ENCODE data around the gene TLE3.
"Not testable (repeated sequence)": the region's sequence is repeated elsewhere in the genome, so short reads cannot be mapped to it uniquely, and the experiment has no call there.

TLE3 gene

DNA sequence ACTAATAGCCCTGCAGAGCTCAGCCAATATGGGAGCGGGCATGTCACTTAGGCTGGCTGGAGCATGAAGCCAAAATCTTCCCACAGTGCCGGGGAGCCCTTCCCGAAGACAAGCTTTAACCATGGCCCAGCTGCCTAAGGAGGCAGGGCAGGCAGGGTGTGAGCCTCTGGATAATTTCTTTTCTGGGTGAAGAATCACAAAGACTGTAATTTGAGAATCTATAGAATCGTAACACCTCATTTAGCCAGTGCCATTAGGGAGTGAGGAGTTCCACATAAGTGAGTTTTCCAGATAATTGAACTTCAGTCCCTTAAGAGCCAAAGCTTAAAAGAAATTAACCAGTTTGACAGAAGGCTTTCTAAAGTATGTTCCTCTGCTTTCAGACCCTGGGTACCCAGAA lies 40.2 kb upstream of the TLE3 start:
- Histone ChIP-seq H3K9ac (ENCODE audit: low read depth, low read length) (no peak overlapping the region), H3K27me3 (ENCODE audit: control insufficient read depth, insufficient read depth, low read length) (no peaks in the 10 kb centered on the region), H3K36me3 (ENCODE audit: control insufficient read depth, insufficient read depth, low read length) (no peaks in the 10 kb centered on the region), H3K9me3 (ENCODE audit: control insufficient read depth, insufficient read depth, low read length) (no peaks in the 10 kb centered on the region), H3K4me3 (ENCODE audit: low read depth, low read length) (no peak overlapping the region), H3K4me1 (ENCODE audit: control insufficient read depth, insufficient read depth, low read length) (peaks cover 18% of the 10 kb centered on the region)

GRCh38 chr15:70137021-70137420 lies 39.3 kb upstream of the TLE3 start:
- H3K27me3 ChIP-seq (ENCODE audit: control insufficient read depth, insufficient read depth, low read length); H3K9ac ChIP-seq (ENCODE audit: low read depth, low read length); H3K9me3 ChIP-seq (ENCODE audit: control insufficient read depth, insufficient read depth, low read length); H3K36me3 ChIP-seq (ENCODE audit: control insufficient read depth, insufficient read depth, low read length); H3K4me3 ChIP-seq (ENCODE audit: low read depth, low read length): not testable (repeated sequence)
- peaks cover 15% of the 10 kb centered on the region for H3K4me1 ChIP-seq (ENCODE audit: control insufficient read depth, insufficient read depth, low read length)

- Histone ChIP-seq H3K4me1 (ENCODE audit: control insufficient read depth, insufficient read depth, low read length) (no peaks in the 10 kb centered on the region), H3K9ac (ENCODE audit: low read depth, low read length) (no peak overlapping the region), H3K9me3 (ENCODE audit: control insufficient read depth, insufficient read depth, low read length) (no peaks in the 10 kb centered on the region), H3K27me3 (ENCODE audit: control insufficient read depth, insufficient read depth, low read length) (no peaks in the 10 kb centered on the region), H3K4me3 (ENCODE audit: low read depth, low read length) (no peak overlapping the region), H3K36me3 (ENCODE audit: control insufficient read depth, insufficient read depth, low read length) (no peaks in the 10 kb centered on the region)
These were observed 36.2 kb upstream of the TLE3 start for GRCh38 chr15:70133781-70134421.

DNA sequence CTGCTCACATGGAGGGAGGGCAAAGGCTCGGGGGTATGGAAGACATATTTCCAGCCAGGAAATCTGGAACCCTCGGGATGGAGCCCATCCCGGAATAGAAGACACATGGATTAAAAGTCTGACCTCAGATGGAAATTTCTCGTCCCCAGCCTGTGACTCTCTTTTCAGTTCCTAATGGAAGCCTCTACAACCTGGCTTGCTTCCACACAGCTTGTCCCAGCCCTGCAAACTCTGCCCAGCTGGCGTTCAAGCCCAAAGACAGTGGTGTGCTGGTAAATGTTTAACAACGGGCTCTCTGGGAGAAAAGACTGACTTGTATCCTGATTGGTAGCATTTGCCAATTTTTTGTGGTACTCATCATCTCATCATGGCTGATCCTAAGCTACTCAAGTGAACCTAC lies 35.6 kb upstream of the TLE3 start:
- H3K9me3 ChIP-seq (ENCODE audit: control insufficient read depth, insufficient read depth, low read length), result no peaks in the 10 kb centered on the region
- H3K36me3 ChIP-seq (ENCODE audit: control insufficient read depth, insufficient read depth, low read length), result no peaks in the 10 kb centered on the region
- no peak overlapping the region for H3K4me3 ChIP-seq (ENCODE audit: low read depth, low read length)
- no peak overlapping the region for H3K9ac ChIP-seq (ENCODE audit: low read depth, low read length)
- no peaks in the 10 kb centered on the region for H3K27me3 ChIP-seq (ENCODE audit: control insufficient read depth, insufficient read depth, low read length)
- no peaks in the 10 kb centered on the region for H3K4me1 ChIP-seq (ENCODE audit: control insufficient read depth, insufficient read depth, low read length)

- H3K27me3 ChIP-seq (ENCODE audit: control insufficient read depth, insufficient read depth, low read length), result no peaks in the 10 kb centered on the region
- no peaks in the 10 kb centered on the region for H3K4me1 ChIP-seq (ENCODE audit: control insufficient read depth, insufficient read depth, low read length)
- no peaks in the 10 kb centered on the region for H3K9me3 ChIP-seq (ENCODE audit: control insufficient read depth, insufficient read depth, low read length)
- no peak overlapping the region for H3K9ac ChIP-seq (ENCODE audit: low read depth, low read length)
- no peaks in the 10 kb centered on the region for H3K36me3 ChIP-seq (ENCODE audit: control insufficient read depth, insufficient read depth, low read length)
- no peak overlapping the region for H3K4me3 ChIP-seq (ENCODE audit: low read depth, low read length)
These were observed 34.9 kb upstream of the TLE3 start for GRCh38 chr15:70132571-70132970.

DNA sequence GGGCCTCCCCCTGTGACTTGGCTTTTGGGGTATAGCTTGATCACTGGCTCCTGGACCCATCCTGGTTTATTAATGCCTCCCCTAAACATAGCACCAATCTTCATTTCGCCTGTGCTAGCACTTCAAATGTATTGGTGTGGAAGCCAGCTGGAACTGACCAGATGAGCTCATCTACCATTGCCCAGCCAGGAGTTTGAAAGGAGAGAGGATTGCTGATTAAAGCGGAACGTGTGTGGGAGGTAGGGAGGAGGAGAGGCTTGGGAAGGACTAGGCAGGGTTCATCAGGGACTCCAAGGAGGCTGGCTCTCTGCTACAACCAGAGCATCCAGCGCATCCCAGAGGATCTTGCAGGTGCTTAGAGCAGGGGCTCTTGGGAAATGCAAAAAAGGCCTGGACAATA lies 34.4 kb upstream of the TLE3 start:
- Histone ChIP-seq H3K9ac (ENCODE audit: low read depth, low read length) (no peak overlapping the region), H3K4me1 (ENCODE audit: control insufficient read depth, insufficient read depth, low read length) (no peaks in the 10 kb centered on the region)

DNA sequence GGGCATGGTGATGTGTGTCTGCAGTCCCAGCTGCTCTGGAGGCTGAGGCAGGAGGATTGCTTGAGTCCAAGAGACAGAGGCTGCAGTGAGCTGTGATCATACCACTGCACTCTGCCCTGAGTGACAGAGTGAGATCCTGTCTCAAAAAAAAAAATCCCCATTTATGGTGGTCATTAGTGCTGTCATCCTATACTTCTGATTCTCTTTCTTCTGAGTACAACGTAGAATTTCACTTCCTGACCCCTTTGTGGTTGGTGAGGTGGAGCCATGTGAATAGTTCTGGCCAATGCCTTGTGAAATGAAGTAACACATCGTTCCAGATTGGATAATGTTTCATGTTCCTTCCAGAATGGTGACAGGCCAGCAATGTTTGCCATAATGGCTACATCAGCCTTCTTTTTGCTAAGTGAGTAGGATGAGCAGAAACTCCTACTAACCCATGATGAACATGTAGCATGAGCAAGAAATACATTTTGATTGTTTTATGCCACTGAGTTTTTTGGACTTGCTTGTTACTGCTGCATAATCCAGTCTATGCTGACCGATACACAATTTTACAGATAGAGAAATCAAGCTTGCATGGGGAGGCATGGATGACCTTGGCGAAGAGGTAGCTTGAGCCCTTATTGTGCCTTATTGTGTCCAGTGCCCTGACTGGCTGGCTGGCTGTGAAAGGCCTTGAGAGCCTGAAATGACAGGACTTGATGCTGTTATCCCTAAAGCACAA lies 30.9 kb upstream of the TLE3 start:
- Histone ChIP-seq H3K4me1 (ENCODE audit: control insufficient read depth, insufficient read depth, low read length) (no peaks in the 10 kb centered on the region), H3K9me3 (ENCODE audit: control insufficient read depth, insufficient read depth, low read length) (no peaks in the 10 kb centered on the region), H3K4me3 (ENCODE audit: low read depth, low read length) (no peak overlapping the region), H3K9ac (ENCODE audit: low read depth, low read length) (no peak overlapping the region), H3K36me3 (ENCODE audit: control insufficient read depth, insufficient read depth, low read length) (no peaks in the 10 kb centered on the region), H3K27me3 (ENCODE audit: control insufficient read depth, insufficient read depth, low read length) (no peaks in the 10 kb centered on the region)

More for the DNA sequence above, 34.4 kb upstream of the TLE3 start:
- no peak overlapping the region for H3K4me3 ChIP-seq (ENCODE audit: low read depth, low read length)
- H3K27me3 ChIP-seq (ENCODE audit: control insufficient read depth, insufficient read depth, low read length), result no peaks in the 10 kb centered on the region
- H3K9me3 ChIP-seq (ENCODE audit: control insufficient read depth, insufficient read depth, low read length), result no peaks in the 10 kb centered on the region
- no peaks in the 10 kb centered on the region for H3K36me3 ChIP-seq (ENCODE audit: control insufficient read depth, insufficient read depth, low read length)

DNA sequence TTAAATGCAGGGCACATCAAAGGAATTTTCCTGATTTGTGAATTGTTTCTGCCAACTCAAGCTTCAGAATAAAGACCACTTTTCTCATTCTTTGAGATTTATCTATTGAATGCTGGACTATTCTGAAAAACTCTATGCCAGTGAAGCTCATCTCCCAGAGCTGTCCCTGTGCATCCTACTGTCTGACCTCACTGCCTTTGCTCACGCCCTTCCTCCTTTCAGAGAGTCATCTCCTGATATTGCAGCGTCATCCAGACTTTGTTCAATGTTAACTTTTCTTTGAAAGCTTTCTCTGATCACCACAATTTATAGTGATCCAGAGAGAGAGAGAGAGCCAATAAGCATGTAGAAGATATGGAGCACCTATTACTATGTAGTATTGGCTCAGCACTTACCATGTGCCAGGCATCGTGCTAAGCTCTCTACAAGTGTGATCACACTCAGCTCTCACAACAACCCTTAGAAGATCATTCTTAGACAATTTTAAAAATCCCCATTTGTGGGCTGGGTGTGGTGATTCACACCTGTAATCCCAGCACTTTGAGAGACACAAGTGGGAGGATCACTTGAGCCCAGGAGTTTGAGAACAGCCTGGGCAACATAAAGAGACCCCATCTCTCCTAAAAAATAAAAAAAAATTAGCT lies 30.2 kb upstream of the TLE3 start:
- Histone ChIP-seq H3K4me1 (ENCODE audit: control insufficient read depth, insufficient read depth, low read length) (no peaks in the 10 kb centered on the region), H3K9me3 (ENCODE audit: control insufficient read depth, insufficient read depth, low read length) (no peaks in the 10 kb centered on the region), H3K27me3 (ENCODE audit: control insufficient read depth, insufficient read depth, low read length) (no peaks in the 10 kb centered on the region), H3K36me3 (ENCODE audit: control insufficient read depth, insufficient read depth, low read length) (no peaks in the 10 kb centered on the region), H3K9ac (ENCODE audit: low read depth, low read length) (no peak overlapping the region), H3K4me3 (ENCODE audit: low read depth, low read length) (no peak overlapping the region)

GRCh38 chr15:70127288-70127746 lies 29.6 kb upstream of the TLE3 start:
- H3K36me3 ChIP-seq (ENCODE audit: control insufficient read depth, insufficient read depth, low read length), result no peaks in the 10 kb centered on the region
- H3K9ac ChIP-seq (ENCODE audit: low read depth, low read length), result no peak overlapping the region
- H3K9me3 ChIP-seq (ENCODE audit: control insufficient read depth, insufficient read depth, low read length), result no peaks in the 10 kb centered on the region
- H3K27me3 ChIP-seq (ENCODE audit: control insufficient read depth, insufficient read depth, low read length), result no peaks in the 10 kb centered on the region
- H3K4me3 ChIP-seq (ENCODE audit: low read depth, low read length), result no peak overlapping the region
- H3K4me1 ChIP-seq (ENCODE audit: control insufficient read depth, insufficient read depth, low read length), result no peaks in the 10 kb centered on the region

DNA sequence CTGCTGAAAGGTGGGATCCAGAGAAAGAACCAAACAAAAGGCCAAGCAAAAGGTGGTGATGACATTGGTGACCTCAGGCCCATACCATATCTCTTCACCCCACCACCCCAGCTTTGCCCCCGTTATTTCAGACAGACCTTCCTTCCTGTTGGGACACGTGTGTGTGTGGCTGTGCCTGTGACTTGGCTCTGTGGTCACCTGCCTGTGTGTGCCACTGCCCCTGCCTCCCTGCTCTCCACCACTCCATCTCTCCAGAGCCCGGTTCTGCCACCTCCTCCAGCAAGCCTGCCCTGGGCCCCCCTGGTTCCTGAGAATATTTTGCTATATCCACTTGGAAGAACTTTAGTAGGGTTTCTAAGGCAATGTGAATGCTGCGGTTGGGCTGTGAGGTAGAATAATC lies 28.6 kb upstream of the TLE3 start:
- Histone ChIP-seq H3K36me3 (ENCODE audit: control insufficient read depth, insufficient read depth, low read length) (no peaks in the 10 kb centered on the region), H3K9ac (ENCODE audit: low read depth, low read length) (no peak overlapping the region), H3K4me1 (ENCODE audit: control insufficient read depth, insufficient read depth, low read length) (no peaks in the 10 kb centered on the region), H3K9me3 (ENCODE audit: control insufficient read depth, insufficient read depth, low read length) (no peaks in the 10 kb centered on the region), H3K27me3 (ENCODE audit: control insufficient read depth, insufficient read depth, low read length) (no peaks in the 10 kb centered on the region), H3K4me3 (ENCODE audit: low read depth, low read length) (no peak overlapping the region)

GRCh38 chr15:70125605-70126004 lies 27.9 kb upstream of the TLE3 start:
- no peak overlapping the region for H3K4me3 ChIP-seq (ENCODE audit: low read depth, low read length)
- H3K9me3 ChIP-seq (ENCODE audit: control insufficient read depth, insufficient read depth, low read length), result no peaks in the 10 kb centered on the region
- H3K4me1 ChIP-seq (ENCODE audit: control insufficient read depth, insufficient read depth, low read length), result no peaks in the 10 kb centered on the region
- no peaks in the 10 kb centered on the region for H3K27me3 ChIP-seq (ENCODE audit: control insufficient read depth, insufficient read depth, low read length)
- no peak overlapping the region for H3K9ac ChIP-seq (ENCODE audit: low read depth, low read length)
- no peaks in the 10 kb centered on the region for H3K36me3 ChIP-seq (ENCODE audit: control insufficient read depth, insufficient read depth, low read length)
